Retinal pigment epithelial cell (primary cell): Measurements from ENCODE around the gene ARHGEF6.
"Not testable (repeated sequence)": the region's sequence is repeated elsewhere in the genome, so short reads cannot be mapped to it uniquely, and the experiment has no call there.

ENCODE experiments used
- DNase-seq: peaks from one replicate; pipeline ENCODE4 v3.0.0-alpha.2; 2010; ENCODE audit warnings: low read depth
- H3K4me3 ChIP-seq: 2 replicates; pipeline ENCODE4 v1.5.1; 2011; ENCODE audit warnings: mild to moderate bottlenecking, low read length, control low read depth, moderate library complexity
- TF ChIP-seq, protein P1 (sequence below): conservative IDR thresholded peaks from 2 replicates; pipeline ENCODE4 v1.5.1; 2011; ENCODE audit warnings: low read depth, low read length, control low read depth, inconsistent platforms

The ARHGEF6 gene

DNA sequence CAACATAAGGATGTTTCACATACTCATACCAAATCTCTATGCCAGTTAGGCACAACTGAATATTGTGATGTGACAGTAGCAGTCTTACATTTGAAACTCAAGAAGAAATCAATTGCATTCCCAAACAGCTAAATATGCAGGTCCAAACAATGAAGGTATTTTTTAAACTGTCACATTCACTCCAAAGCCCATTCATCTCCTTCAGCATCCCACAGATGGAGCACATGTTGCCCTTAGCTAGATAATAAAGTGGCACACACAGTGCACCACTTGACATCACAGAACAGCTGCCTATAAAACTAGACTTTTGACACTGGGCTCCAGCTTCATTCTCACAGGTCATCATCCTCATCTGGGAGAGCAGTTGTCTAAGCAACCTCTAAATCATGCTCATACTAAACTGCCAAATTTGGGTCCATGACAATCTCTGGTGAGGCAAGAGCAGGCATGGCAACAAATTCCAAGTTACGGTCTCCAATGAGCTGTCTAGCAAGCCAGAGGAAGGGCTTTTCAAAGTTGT is 26.2 kb upstream of the ARHGEF6 start:
- no peak for DNase-seq
- TF ChIP-seq, protein P1, sequence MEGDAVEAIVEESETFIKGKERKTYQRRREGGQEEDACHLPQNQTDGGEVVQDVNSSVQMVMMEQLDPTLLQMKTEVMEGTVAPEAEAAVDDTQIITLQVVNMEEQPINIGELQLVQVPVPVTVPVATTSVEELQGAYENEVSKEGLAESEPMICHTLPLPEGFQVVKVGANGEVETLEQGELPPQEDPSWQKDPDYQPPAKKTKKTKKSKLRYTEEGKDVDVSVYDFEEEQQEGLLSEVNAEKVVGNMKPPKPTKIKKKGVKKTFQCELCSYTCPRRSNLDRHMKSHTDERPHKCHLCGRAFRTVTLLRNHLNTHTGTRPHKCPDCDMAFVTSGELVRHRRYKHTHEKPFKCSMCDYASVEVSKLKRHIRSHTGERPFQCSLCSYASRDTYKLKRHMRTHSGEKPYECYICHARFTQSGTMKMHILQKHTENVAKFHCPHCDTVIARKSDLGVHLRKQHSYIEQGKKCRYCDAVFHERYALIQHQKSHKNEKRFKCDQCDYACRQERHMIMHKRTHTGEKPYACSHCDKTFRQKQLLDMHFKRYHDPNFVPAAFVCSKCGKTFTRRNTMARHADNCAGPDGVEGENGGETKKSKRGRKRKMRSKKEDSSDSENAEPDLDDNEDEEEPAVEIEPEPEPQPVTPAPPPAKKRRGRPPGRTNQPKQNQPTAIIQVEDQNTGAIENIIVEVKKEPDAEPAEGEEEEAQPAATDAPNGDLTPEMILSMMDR: no peak
- no peak overlapping the region for H3K4me3 ChIP-seq

- TF ChIP-seq, protein P1: no peak
- no peak for DNase-seq
Observed at GRCh38 chrX:136802515-136802914, 21.8 kb upstream of the ARHGEF6 start.

DNA sequence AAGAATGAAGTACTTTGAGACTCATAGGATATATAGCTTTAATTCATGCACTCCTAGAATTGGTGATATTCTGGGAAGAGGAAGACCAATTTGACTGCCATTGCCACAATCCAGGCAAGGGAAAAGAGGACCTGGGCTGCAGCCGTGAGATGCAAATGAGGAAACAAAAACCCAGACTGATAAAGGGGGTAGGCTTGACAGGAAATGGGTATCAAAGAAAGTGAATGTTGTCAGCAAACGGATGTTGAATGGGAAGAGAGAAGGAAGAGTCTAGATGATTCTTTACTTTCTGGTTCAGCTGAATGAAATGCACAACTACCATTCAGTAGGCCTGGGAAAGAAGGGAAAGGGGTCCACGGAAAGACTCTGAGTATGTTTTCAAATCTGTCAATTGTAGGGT is 17.1 kb upstream of the ARHGEF6 start:
- DNase-seq: no peak
- TF ChIP-seq, protein P1: no peak
- no peak overlapping the region for H3K4me3 ChIP-seq

More at GRCh38 chrX:136802515-136802914, 21.8 kb upstream of the ARHGEF6 start:
- H3K4me3 ChIP-seq: no peak overlapping the region

GRCh38 chrX:136795132-136795531 is 14.4 kb upstream of the ARHGEF6 start:
- not testable (repeated sequence) for DNase-seq, H3K4me3 ChIP-seq

GRCh38 chrX:136794660-136795059 is 13.9 kb upstream of the ARHGEF6 start:
- DNase-seq, H3K4me3 ChIP-seq: not testable (repeated sequence)

DNA sequence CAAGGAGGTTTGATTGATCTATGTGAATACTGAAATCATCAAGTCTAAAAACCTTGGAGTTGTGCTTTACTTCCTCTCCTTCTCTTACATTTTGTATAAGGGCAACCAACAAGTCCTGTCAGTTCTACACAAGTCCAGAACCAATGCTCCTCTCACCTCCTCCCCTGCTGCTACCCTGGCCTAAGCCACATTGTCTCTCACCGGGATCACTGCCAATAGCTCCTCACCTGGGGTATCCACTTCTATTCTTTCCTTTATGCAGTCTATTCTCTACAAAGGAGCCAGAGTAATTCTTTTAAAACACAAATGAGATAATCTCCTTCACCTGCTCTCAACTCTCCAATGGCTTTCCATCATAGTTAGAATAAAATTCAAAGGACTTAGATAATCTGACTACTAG is 13.3 kb upstream of the ARHGEF6 start:
- TF ChIP-seq, protein P1: no peak
- no peak for DNase-seq
- H3K4me3 ChIP-seq: no peak overlapping the region

GRCh38 chrX:136789856-136790255 is 9.1 kb upstream of the ARHGEF6 start:
- no peak overlapping the region for H3K4me3 ChIP-seq
- TF ChIP-seq, protein P1: no peak
- DNase-seq: no peak

- no peak for DNase-seq
- TF ChIP-seq, protein P1: no peak
- no peak overlapping the region for H3K4me3 ChIP-seq
Observed at GRCh38 chrX:136784231-136784630, 3.5 kb upstream of the ARHGEF6 start.
